GM21528 (cell line): ENCODE measurements around the gene TEKT4.
A peak's percentile ranks its signal among the peaks of the same experiment; 100 is the strongest.
"Not testable (repeated sequence)": the region's sequence is repeated elsewhere in the genome, so short reads cannot be mapped to it uniquely, and the experiment has no call there.

Experiments
- ATAC-seq: cut with Tn5 transposase; IDR thresholded peaks from one replicate; pipeline ENCODE4 v1.9.1; 2021; ENCODE audit warnings: mild to moderate bottlenecking, moderate library complexity; ENCODE audit not compliant: unreplicated experiment, low FRiP score

The TEKT4 gene

GRCh38 chr2:94871226-94872087 lies at the start of gene TEKT4:
TSS of gene TEKT4 (plus strand) at chr2:94871430. CDS start at chr2:94871580, 150 bp downstream.
- no peak for ATAC-seq

GRCh38 chr2:94839224-94839623 lies 32.0 kb upstream of the TEKT4 start:
- not testable (repeated sequence) for ATAC-seq

GRCh38 chr2:94856856-94857255 lies 14.4 kb upstream of the TEKT4 start:
- not testable (repeated sequence) for ATAC-seq

GRCh38 chr2:94857367-94858162 lies 13.7 kb upstream of the TEKT4 start:
- not testable (repeated sequence) for ATAC-seq

- ATAC-seq = not testable (repeated sequence)
These were observed 12.9 kb upstream of the TEKT4 start for GRCh38 chr2:94858163-94858888.

- no peak for ATAC-seq
These were observed 9.7 kb upstream of the TEKT4 start for GRCh38 chr2:94861308-94862152.

GRCh38 chr2:94862903-94863302 lies 8.3 kb upstream of the TEKT4 start:
- ATAC-seq = not testable (repeated sequence)

GRCh38 chr2:94869131-94869530 lies 2.1 kb upstream of the TEKT4 start:
- no peak for ATAC-seq

- no peak for ATAC-seq
These were observed 1.4 kb upstream of the TEKT4 start for GRCh38 chr2:94869552-94870439.

GRCh38 chr2:94870440-94871225 lies 597 bp upstream of the TEKT4 start:
- ATAC-seq = no peak

- ATAC-seq = no peak
These were observed 923 bp downstream of the TEKT4 start for GRCh38 chr2:94872088-94872618.

- ATAC-seq = no peak
These were observed 1.6 kb downstream of the TEKT4 start for GRCh38 chr2:94872676-94873361.

GRCh38 chr2:94873362-94874276 lies 2.4 kb downstream of the TEKT4 start:
- no peak for ATAC-seq

- ATAC-seq = peak; percentile 91
These were observed 3.2 kb downstream of the TEKT4 start for GRCh38 chr2:94874277-94874997.

- no peak for ATAC-seq
These were observed 4.0 kb downstream of the TEKT4 start for GRCh38 chr2:94875064-94875819.
